Measurements from ENCODE around the gene SLC35G2. TPM values are rescaled to one million over a fixed set of nuclear protein-coding genes. Genes with fewer than 3 reads are reported as not detected.

Gene SLC35G2
- total RNA-seq, 2 donors from 2014 or later, result 7.3 to 7.8 TPM

GRCh38 chr3:136802481-136802996 lies 16.4 kb upstream of the SLC35G2 start:
- Histone ChIP-seq H3K36me3 (replicated peaks in 1 of 2; ENCODE audit: insufficient read depth in 1 of 2, low read depth in 2 of 2) (no peaks in the 10 kb centered on the region), H3K27me3 (no peaks in the 10 kb centered on the region), H3K9me3 (no peaks in the 10 kb centered on the region), H3K4me3 (no peak overlapping the region), H3K4me1 (peaks cover 26% of the 10 kb centered on the region), H3K27ac (peak overlapping the region; percentile 25 to 79 (median 40))
- ATAC-seq (peak; percentile 86), DNase-seq (peak in 1 of 4 donors; percentile 14)
- 17 to 20% methylated on average over 5 of the region's 5 CpGs for WGBS, 2 donors
- intact Hi-C loops (cut with DNase I), result no loop called here
- TF ChIP-seq POLR2A (IDR thresholded peaks at IDR 0.05), result peak in 1 of 3 donors; percentile 9
- TF ChIP-seq CTCF (IDR thresholded peaks at IDR 0.05), result no peak

- H3K4me3 ChIP-seq, result no peak overlapping the region
- no peaks in the 10 kb centered on the region for H3K27me3 ChIP-seq
- intact Hi-C loops (cut with DNase I), result no loop called here
- DNase-seq (no peak), ATAC-seq (no peak)
- WGBS, 2 donors, result 68 to 79% methylated on average over 4 of the region's 4 CpGs
- H3K27ac ChIP-seq, result no peak overlapping the region
- no peaks in the 10 kb centered on the region for H3K36me3 ChIP-seq (replicated peaks in 1 of 2; ENCODE audit: insufficient read depth in 1 of 2, low read depth in 2 of 2)
- H3K9me3 ChIP-seq, result no peaks in the 10 kb centered on the region
- peaks cover 26% of the 10 kb centered on the region for H3K4me1 ChIP-seq
- no peak for TF ChIP-seq POLR2A (IDR thresholded peaks at IDR 0.05)
- no peak for TF ChIP-seq CTCF (IDR thresholded peaks at IDR 0.05)
Measured at GRCh38 chr3:136804141-136804540, 14.8 kb upstream of the SLC35G2 start.

DNA sequence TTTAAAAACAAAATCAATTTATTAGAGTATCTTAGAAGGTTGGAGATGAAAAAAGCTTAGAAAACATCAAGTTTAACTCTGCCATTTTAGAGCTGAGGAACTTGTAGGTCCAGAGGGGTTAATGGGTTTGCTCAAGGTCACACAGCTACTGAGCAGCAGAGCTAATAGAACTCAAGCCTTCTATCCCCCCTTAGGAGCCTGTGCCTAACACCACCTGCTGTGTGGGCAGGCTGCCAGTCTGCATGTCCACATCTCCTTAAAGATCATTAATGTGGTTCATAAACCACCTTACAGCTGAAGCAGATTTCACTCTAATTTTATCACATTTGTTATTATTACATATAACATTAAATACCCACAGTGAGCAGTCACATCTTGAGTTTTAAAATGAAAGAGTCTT lies 14.1 kb upstream of the SLC35G2 start:
- H3K4me3 ChIP-seq, result no peak overlapping the region
- no peaks in the 10 kb centered on the region for H3K9me3 ChIP-seq
- TF ChIP-seq POLR2A (IDR thresholded peaks at IDR 0.05) (no peak), CTCF (IDR thresholded peaks at IDR 0.05) (no peak)
- DNase-seq (peak; percentile 60 to 87 (median 77)), ATAC-seq (peak; percentile 36)
- intact Hi-C loops (cut with DNase I), result no loop called here
- H3K36me3 ChIP-seq (replicated peaks in 1 of 2; ENCODE audit: insufficient read depth in 1 of 2, low read depth in 2 of 2), result no peaks in the 10 kb centered on the region
- no peaks in the 10 kb centered on the region for H3K27me3 ChIP-seq
- peak overlapping the region in 1 of 4 donors; percentile 39 for H3K27ac ChIP-seq
- peaks cover 26% of the 10 kb centered on the region for H3K4me1 ChIP-seq

DNA sequence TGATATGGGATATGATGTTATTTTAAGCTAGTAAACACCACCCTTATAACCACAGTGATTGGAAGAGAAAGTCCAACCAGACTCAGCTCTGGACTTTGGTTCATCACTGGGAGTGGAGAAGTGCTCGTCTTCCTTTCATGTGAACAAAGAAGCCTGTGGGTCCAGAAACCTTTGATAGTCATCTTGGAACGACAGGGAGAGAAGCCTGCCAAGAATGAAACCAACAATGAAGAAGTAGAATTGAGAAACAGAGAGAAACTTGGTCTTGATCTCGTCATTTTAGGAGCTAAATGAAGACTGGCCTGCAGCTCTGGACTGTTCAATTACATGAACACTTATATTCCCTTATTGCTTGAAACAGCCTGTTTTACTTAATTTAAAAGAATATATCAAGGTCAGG lies 13.1 kb upstream of the SLC35G2 start:
- no peak for DNase-seq
- WGBS, 2 donors, result 47 to 55% methylated on average over 3 of the region's 3 CpGs
- H3K27me3 ChIP-seq, result no peaks in the 10 kb centered on the region
- H3K27ac ChIP-seq, result no peak overlapping the region
- intact Hi-C loops (cut with DNase I), result no loop called here
- ATAC-seq, result no peak
- H3K36me3 ChIP-seq (replicated peaks in 1 of 2; ENCODE audit: insufficient read depth in 1 of 2, low read depth in 2 of 2), result no peaks in the 10 kb centered on the region
- TF ChIP-seq POLR2A (IDR thresholded peaks at IDR 0.05) (no peak), CTCF (IDR thresholded peaks at IDR 0.05) (no peak)
- H3K9me3 ChIP-seq, result no peaks in the 10 kb centered on the region
- no peak overlapping the region for H3K4me3 ChIP-seq
- peaks cover 26% of the 10 kb centered on the region for H3K4me1 ChIP-seq

- Histone ChIP-seq H3K27me3 (no peaks in the 10 kb centered on the region), H3K9me3 (no peaks in the 10 kb centered on the region), H3K4me1 (no peaks in the 10 kb centered on the region), H3K36me3 (replicated peaks in 1 of 2; ENCODE audit: insufficient read depth in 1 of 2, low read depth in 2 of 2) (no peaks in the 10 kb centered on the region), H3K27ac (no peak overlapping the region), H3K4me3 (no peak overlapping the region)
- DNase-seq (no peak), ATAC-seq (no peak)
- TF ChIP-seq POLR2A (IDR thresholded peaks at IDR 0.05), result no peak
- TF ChIP-seq CTCF (IDR thresholded peaks at IDR 0.05), result no peak
- 86 to 87% methylated on average over 3 of the region's 3 CpGs for WGBS, 2 donors
- intact Hi-C loops (cut with DNase I), result no loop called here
Measured at GRCh38 chr3:136811701-136812100, 7.2 kb upstream of the SLC35G2 start.

Measured in body of pancreas (tissue), 4 donors.